OCI-LY1 (cell line): ENCODE results near the gene VEPH1.

ENCODE experiments used
- H2AFZ ChIP-seq: fragments of 200-600 bp; sonication (generic), shearing (Covaris generic); 2 replicates; pipeline ENCODE4 v1.6.0; 2014; ENCODE audit warnings: antibody characterized with exemption, mild to moderate bottlenecking, low read length
- H3F3A ChIP-seq: fragments of 200-600 bp; sonication (generic), shearing (Covaris generic); 2 replicates; pipeline ENCODE4 v1.6.0; 2014; ENCODE audit warnings: mild to moderate bottlenecking, antibody characterized with exemption, low read length, moderate library complexity; ENCODE audit not compliant: insufficient read depth
- H3K27ac ChIP-seq: fragments of 200-600 bp; sonication (generic); 2 replicates; pipeline ENCODE4 v1.5.1; 2014; ENCODE audit warnings: low read length, mixed run types, mild to moderate bottlenecking, low read depth; ENCODE audit not compliant: poor library complexity, severe bottlenecking
- H3K27me3 ChIP-seq: fragments of 200-600 bp; sonication (generic); 2 replicates; pipeline ENCODE4 v1.6.0; 2014; ENCODE audit warnings: antibody characterized with exemption, mild to moderate bottlenecking, low read length, moderate library complexity; ENCODE audit not compliant: insufficient read depth
- H3K36me3 ChIP-seq: fragments of 200-600 bp; sonication (generic); 2 replicates; pipeline ENCODE4 v1.6.1; 2014; ENCODE audit warnings: mild to moderate bottlenecking, antibody characterized with exemption, low read length, moderate library complexity, mixed read lengths; ENCODE audit not compliant: insufficient read depth
- H3K4me1 ChIP-seq: fragments of 200-600 bp; sonication (generic); 2 replicates; pipeline ENCODE4 v1.5.1; 2014; ENCODE audit warnings: mild to moderate bottlenecking, low read length, moderate library complexity; ENCODE audit not compliant: insufficient read depth, severe bottlenecking
- H3K4me2 ChIP-seq: fragments of 200-600 bp; sonication (generic), shearing (Covaris generic); 2 replicates; pipeline ENCODE4 v1.6.1; 2014; ENCODE audit warnings: low read length
- H3K4me3 ChIP-seq: fragments of 200-600 bp; sonication (generic); 2 replicates; pipeline ENCODE4 v1.5.1; 2014; ENCODE audit warnings: low read length, low read depth, mild to moderate bottlenecking, mixed read lengths; ENCODE audit not compliant: poor library complexity, severe bottlenecking
- H3K79me2 ChIP-seq: fragments of 200-600 bp; shearing (Covaris generic); 2 replicates; pipeline ENCODE4 v1.6.1; 2016; ENCODE audit warnings: mixed run types, low read length, mixed read lengths; ENCODE audit not compliant: insufficient read depth
- H3K9ac ChIP-seq: fragments of 200-600 bp; sonication (generic), shearing (Covaris generic); 2 replicates; pipeline ENCODE4 v1.6.1; 2014; ENCODE audit warnings: mild to moderate bottlenecking, low read length, mixed read lengths
- H3K9me2 ChIP-seq: fragments of 200-600 bp; sonication (generic), shearing (Covaris generic); 2 replicates; pipeline ENCODE4 v1.6.1; 2014; ENCODE audit warnings: low read depth, mild to moderate bottlenecking, low read length, mixed read lengths
- H3K9me3 ChIP-seq: fragments of 200-600 bp; shearing (Covaris generic); 2 replicates; pipeline ENCODE4 v1.6.1; 2014; ENCODE audit warnings: low read length, mixed read lengths
- H4K20me1 ChIP-seq: fragments of 200-600 bp; sonication (generic), shearing (Covaris generic); 2 replicates; pipeline ENCODE4 v1.6.0; 2016; ENCODE audit warnings: mild to moderate bottlenecking, low read length; ENCODE audit not compliant: insufficient read depth
- EZH2 ChIP-seq: fragments of 200-600 bp; sonication (generic), shearing (Covaris generic); IDR thresholded peaks from 2 replicates; pipeline ENCODE4 v1.8.0; 2017; ENCODE audit warnings: borderline replicate concordance, mixed run types, mild to moderate bottlenecking, antibody characterized with exemption, low read length, moderate library complexity, mixed read lengths
- TF ChIP-seq, protein P1 (sequence below): fragments of 200-600 bp; sonication (generic), shearing (Covaris generic); IDR thresholded peaks from 2 replicates; pipeline ENCODE4 v1.5.1; 2017; ENCODE audit warnings: mild to moderate bottlenecking, antibody characterized with exemption, low read length, moderate library complexity, mixed read lengths

The VEPH1 gene

DNA sequence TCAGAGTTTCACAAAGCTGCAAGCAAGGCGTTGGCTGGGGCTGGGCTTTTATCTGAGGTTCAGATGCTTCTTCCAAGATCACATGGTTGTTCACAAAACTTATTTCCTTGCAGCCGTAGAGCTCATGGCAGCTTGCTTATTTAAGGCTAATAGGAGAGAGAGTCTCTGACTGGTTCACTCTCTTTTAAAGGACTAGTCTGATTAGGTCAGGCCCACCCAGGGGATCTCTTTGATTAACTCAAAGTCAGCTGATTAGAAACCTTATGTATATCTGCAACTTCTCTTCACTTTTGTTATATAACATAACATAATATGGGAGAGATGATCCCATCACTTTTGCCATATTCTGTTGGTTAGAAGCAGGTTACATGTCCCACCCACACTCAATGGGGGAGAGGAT is 243.4 kb downstream of the VEPH1 start:
- no peak overlapping the region for H3K27ac ChIP-seq
- H3K36me3 ChIP-seq: no peaks in the 10 kb centered on the region
- no peak overlapping the region for H3K4me3 ChIP-seq
- H3K79me2 ChIP-seq: no peaks in the 10 kb centered on the region
- no peaks in the 10 kb centered on the region for H4K20me1 ChIP-seq
- H3K9me3 ChIP-seq: no peaks in the 10 kb centered on the region
- TF ChIP-seq, protein P1, sequence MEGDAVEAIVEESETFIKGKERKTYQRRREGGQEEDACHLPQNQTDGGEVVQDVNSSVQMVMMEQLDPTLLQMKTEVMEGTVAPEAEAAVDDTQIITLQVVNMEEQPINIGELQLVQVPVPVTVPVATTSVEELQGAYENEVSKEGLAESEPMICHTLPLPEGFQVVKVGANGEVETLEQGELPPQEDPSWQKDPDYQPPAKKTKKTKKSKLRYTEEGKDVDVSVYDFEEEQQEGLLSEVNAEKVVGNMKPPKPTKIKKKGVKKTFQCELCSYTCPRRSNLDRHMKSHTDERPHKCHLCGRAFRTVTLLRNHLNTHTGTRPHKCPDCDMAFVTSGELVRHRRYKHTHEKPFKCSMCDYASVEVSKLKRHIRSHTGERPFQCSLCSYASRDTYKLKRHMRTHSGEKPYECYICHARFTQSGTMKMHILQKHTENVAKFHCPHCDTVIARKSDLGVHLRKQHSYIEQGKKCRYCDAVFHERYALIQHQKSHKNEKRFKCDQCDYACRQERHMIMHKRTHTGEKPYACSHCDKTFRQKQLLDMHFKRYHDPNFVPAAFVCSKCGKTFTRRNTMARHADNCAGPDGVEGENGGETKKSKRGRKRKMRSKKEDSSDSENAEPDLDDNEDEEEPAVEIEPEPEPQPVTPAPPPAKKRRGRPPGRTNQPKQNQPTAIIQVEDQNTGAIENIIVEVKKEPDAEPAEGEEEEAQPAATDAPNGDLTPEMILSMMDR: no peak
- no peak for TF ChIP-seq EZH2
- H3K9ac ChIP-seq: no peak overlapping the region
- no peaks in the 10 kb centered on the region for H3K27me3 ChIP-seq
- H3K4me2 ChIP-seq: no peak overlapping the region
- H3F3A ChIP-seq: no peaks in the 10 kb centered on the region
- H2AFZ ChIP-seq: no peak overlapping the region
- no peaks in the 10 kb centered on the region for H3K4me1 ChIP-seq
- H3K9me2 ChIP-seq: no peaks in the 10 kb centered on the region

DNA sequence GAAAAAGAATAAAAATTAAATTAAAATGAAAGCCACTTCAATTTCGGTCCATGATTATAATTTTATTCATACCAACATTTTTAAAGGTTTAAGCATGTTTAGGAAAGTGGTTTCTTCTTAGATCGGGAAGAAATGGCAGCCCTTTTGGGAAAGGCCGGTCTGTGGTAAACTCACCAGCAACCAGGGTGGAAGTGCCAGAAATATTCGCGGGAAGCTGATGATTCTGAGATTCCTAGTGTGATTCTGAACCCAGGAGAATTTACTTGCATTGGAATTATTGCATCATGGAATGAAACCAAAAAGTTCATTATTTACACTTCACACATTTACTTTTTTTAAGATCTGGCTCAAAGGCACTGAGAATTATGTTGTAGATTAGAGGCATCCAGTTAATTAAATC is 246.1 kb downstream of the VEPH1 start:
- H3K9ac ChIP-seq: no peak overlapping the region
- TF ChIP-seq EZH2: no peak
- TF ChIP-seq, protein P1: no peak
- no peaks in the 10 kb centered on the region; the same call in 1 of the 2 replicates for H3K27me3 ChIP-seq
- H3F3A ChIP-seq: no peaks in the 10 kb centered on the region
- no peaks in the 10 kb centered on the region for H3K9me3 ChIP-seq
- no peak overlapping the region for H2AFZ ChIP-seq
- no peaks in the 10 kb centered on the region for H4K20me1 ChIP-seq
- no peak overlapping the region for H3K27ac ChIP-seq
- no peaks in the 10 kb centered on the region for H3K4me1 ChIP-seq
- no peaks in the 10 kb centered on the region for H3K36me3 ChIP-seq
- H3K79me2 ChIP-seq: no peaks in the 10 kb centered on the region
- H3K4me2 ChIP-seq: no peak overlapping the region
- no peak overlapping the region for H3K4me3 ChIP-seq
- H3K9me2 ChIP-seq: no peaks in the 10 kb centered on the region

DNA sequence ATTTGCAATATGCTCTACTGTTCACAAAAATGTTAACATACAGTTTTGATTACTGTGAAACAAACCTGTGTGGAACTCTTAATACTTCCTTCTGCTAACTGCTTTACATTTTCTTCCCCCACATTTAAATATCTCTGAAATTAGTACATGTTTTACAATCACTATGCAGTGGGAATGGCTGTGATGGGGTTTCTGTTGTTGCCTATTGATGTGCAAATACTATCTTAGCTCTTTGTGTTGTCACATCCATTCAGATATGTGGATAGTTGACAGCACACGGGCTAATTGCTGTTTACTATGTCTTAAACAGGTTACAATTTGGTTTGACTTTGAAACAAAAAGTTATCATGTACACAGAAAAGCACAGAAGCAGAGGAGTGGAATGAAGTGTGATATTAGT is 247.4 kb downstream of the VEPH1 start:
- Histone ChIP-seq H3K4me2 (no peak overlapping the region), H3K4me3 (no peak overlapping the region), H3K4me1 (no peaks in the 10 kb centered on the region), H3F3A (no peaks in the 10 kb centered on the region), H3K79me2 (no peaks in the 10 kb centered on the region), H3K9ac (no peak overlapping the region), H3K27ac (no peak overlapping the region), H4K20me1 (no peaks in the 10 kb centered on the region), H2AFZ (no peak overlapping the region), H3K27me3 (no peaks in the 10 kb centered on the region; the same call in 1 of the 2 replicates), H3K36me3 (no peaks in the 10 kb centered on the region), H3K9me3 (no peaks in the 10 kb centered on the region), H3K9me2 (no peaks in the 10 kb centered on the region)
- TF ChIP-seq, protein P1: no peak
- TF ChIP-seq EZH2: no peak
